ENCODE measurements around the gene MSRB1.

MSRB1 gene

DNA sequence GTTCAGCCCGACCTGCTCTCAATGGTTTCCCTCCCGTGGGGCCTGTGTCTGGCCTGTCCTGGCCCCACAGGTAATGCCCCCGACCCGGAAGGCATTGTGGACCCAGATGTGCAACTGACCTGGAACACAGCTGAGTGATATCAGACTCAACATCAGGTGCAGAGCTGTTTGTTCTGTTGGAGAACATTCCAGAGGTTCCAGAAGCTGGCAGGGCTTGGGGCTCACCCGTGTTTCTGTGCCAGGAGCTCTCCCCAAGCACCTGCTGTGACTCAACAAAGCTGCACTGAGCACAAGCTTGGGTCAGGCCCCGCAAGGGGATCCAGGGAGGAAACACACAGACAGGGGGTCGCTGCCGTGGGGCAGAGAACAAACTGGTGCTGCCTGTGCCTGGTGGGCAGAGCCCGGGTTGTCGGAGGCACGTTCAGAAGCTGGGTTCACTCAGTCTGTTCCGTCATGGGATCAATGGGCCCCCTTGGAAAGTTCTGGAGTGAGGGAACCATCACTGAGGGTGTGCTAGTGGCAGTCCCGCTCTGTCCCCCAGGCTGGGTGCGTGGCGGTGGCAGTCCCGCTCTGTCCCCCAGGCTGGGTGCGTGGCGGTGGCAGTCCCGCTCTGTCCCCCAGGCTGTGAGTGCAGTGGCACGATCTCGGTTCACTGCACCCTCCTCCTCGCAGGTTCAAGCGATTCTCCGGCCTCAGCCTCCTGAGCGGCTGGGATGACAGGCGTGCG is 46.9 kb downstream of the MSRB1 start:
- DNase-seq (ENCODE audit: low spot score): no peak

DNA sequence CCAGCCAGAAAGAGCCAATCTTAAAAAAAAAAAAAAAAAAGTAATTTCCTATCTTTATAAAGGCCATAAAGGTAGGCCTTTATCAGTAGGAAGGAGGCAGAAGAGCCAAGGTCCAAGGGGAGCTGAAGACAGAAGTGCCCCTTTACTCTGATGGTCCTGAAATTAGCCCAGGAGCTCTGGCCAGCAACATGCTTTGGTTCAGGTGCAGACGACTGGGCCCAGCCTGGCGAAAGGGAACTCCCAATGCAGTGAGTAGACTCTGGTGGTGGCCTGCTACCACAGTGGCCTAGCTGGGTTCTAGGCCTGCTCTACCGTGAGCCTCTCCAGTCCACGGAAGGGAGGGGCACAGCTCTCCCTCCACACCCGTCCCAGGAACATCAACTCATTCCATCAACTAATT is 47.9 kb downstream of the MSRB1 start:
- no peak for DNase-seq (ENCODE audit: low spot score)

DNA sequence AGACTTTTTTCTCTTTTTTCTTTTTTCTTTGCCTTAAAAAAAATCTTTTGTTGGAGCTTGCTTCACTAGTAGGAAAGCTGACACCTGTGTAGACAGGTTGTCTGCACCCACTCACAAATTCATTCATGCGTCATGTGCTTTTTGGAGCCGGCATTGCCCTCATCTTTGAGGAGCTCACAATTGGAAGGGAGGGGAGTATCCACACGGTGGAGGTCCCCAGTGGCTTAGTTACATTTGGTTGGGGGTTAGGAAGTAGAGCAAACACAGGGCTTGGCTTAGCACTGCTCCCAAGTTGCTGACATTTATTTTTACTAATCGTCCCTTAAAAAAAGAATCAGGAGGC is 52.3 kb downstream of the MSRB1 start:
- no peak for DNase-seq (ENCODE audit: low spot score)

DNA sequence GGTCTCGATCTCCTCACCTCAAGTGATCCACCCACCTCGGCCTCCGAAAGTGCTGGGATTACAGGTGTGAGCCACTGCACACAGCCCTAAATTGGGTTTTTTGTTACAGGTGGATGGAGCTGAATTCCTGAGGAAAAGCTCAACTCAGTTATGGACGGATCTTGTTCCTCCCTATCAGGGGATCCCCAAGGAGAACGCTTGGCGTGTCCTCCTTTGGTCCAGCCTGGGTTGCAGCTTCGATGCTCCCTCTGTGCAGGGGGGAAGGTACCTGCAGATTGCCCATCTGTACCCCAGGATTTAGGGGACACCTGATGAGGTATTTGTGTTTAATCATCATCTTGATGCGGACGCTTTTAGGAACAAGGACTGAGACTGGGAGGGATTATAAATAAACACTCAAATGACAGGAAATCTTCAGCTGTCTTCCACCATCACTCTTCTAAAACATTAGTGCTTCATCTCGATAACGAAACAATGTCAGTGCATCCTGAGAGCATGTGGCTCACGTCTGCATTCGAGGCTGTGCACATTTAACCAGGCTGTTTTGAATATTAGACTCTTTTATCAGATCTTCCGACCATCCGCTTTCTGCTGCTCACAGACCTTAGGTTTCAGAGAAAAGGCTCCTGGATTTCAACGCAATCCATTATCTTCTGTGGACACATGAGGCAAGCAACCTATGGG is 52.8 kb downstream of the MSRB1 start:
- DNase-seq (ENCODE audit: low spot score): no peak

Measured in hematopoietic multipotent progenitor cell treated with erythropoietin and hydrocortisone succinate and interleukin-3 and kit ligand, for 17 days (in vitro differentiated cells).